LNCAP (cell line): ENCODE data around the gene HDAC9.

Source experiments
- TF ChIP-seq, protein P1 (sequence below): fragments of 450-650 bp; IDR thresholded peaks from 2 replicates; pipeline ENCODE4 v1.5.1; 2017; ENCODE audit warnings: mild to moderate bottlenecking

Gene HDAC9

DNA sequence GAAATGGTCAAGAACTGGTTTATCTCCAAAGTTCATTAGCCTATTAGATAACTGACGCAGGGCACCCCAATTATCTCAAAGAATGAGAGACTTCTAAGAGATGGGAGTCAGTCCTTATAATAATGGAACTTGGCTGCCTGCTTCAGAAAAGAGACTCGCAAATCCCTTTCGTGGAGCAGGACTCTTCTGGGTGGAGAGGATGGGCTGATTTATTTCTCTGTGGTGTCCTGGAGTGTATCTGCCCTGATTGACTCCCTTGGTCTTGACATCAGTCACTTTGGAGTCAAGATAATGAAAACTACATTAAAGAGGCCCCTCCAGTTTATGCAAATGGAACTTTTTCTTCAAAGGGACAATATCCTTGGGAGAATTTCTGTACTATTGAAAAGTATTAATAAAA is 198.9 kb downstream of the HDAC9 start:
- TF ChIP-seq, protein P1, sequence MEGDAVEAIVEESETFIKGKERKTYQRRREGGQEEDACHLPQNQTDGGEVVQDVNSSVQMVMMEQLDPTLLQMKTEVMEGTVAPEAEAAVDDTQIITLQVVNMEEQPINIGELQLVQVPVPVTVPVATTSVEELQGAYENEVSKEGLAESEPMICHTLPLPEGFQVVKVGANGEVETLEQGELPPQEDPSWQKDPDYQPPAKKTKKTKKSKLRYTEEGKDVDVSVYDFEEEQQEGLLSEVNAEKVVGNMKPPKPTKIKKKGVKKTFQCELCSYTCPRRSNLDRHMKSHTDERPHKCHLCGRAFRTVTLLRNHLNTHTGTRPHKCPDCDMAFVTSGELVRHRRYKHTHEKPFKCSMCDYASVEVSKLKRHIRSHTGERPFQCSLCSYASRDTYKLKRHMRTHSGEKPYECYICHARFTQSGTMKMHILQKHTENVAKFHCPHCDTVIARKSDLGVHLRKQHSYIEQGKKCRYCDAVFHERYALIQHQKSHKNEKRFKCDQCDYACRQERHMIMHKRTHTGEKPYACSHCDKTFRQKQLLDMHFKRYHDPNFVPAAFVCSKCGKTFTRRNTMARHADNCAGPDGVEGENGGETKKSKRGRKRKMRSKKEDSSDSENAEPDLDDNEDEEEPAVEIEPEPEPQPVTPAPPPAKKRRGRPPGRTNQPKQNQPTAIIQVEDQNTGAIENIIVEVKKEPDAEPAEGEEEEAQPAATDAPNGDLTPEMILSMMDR: no peak

DNA sequence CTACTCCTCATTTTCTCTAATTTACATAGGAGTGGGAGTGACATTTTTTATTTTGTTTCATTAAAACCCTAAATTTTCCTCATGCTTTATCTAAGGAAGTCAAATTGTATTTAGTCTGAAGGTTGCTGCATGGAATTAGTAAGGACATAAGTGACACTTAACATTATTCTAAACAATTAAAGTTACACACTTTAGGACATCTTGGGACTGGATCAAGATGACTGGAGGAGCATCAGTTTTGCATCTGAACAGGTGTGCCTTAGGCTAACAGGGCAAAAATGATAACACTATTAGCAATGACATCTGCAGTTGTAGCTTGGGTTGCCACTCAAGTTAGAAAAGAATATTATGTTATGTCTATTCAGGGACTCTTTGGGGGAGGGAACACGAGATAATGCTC is 199.4 kb downstream of the HDAC9 start:
- TF ChIP-seq, protein P1: no peak

DNA sequence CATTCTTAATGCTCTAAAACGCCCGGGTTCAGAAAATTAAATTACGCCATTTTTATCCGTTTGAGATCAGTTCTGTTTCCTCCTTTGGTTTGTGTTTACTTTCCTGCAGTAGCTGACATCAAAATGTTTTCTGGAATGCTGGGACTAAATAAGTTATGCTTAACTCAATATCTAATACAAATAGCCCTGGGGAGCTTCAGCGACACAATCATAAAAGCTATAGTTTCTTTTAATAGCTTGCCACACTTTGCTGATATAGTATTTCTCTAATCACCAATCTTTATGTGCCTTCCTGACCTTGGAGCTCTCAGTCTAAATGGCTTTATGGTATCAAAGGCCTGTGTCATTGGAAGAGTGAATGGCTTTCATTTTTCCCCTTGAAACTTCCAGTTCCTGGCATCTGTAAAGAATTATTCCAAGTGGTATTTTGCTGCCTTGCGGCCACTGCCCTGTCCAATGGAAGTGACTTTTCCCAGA is 202.7 kb downstream of the HDAC9 start:
- TF ChIP-seq, protein P1: no peak

DNA sequence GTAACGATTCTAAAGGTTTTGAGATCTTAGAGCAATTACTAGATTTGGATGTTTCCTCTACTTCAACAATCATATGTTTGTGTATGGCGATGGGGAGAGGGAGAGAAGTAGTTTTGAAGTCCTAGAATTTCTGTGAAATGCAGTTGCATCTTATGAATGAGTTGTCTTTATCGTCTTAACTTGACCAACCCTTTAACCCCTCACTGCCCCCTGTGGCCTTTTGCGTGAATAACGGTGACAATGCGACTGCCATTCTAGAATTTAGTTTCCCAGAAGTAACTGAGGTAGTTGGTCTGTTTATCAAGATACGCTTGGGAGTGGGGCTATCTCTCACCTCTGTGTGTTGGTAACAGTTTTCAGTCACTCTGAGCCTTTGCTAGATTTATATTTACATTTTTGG is 204.6 kb downstream of the HDAC9 start:
- TF ChIP-seq, protein P1: peak; percentile 24; the same call in 1 of the 2 replicates

DNA sequence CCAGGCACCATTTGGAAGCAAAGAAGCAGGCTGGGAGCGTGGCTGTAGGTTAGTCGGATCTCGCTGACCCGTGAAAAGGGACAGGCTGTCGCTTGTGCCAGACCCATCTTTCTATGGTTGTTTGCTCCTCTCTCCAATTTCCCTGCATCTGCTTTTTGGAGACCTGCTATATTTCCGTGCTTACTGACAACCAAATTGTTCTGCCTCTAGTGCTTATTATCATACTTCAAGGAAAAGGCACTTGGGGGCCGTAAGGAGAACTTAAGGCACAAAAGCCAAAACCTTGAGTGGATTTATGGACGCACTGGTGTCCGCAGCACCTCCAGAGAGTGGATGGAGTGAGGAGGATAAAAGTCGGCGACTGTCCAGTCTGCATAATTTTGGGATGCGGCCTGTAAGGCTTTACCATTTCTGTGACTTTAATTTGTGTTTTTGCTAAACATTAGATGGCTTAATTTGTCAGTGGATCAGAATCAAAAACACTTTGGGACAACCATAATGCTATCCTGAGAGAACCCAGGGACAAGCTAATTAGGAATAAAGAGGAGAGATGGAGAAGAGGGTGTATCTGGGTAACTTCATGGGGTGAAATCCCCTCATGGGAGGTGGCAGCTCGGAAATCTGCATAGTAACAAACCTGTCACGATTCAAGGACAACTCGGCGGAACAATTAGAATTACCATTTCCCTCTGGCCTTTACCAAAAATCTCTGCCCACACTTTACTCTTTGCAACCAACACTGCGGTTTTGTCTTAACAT is 206.7 kb downstream of the HDAC9 start:
- TF ChIP-seq, protein P1: no peak

DNA sequence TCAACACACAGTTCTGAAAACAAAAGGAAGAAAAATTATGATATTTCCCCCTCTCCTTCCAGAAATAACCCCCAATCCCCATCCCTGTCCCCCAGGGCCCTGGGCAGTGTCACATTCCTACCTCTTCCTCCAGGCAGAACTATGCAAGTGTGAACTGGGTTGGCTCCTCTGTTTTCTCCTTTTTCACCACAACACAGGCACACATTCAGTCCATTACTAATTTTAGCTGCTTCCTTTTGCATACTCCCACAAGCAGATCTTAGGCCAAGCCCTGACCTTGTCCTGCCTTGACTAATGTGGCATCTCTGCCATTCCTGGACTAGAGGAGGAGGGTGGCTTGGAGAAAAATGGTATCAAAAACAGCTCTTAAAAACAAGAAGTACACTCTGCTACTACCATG is 208.1 kb downstream of the HDAC9 start:
- TF ChIP-seq, protein P1: no peak

DNA sequence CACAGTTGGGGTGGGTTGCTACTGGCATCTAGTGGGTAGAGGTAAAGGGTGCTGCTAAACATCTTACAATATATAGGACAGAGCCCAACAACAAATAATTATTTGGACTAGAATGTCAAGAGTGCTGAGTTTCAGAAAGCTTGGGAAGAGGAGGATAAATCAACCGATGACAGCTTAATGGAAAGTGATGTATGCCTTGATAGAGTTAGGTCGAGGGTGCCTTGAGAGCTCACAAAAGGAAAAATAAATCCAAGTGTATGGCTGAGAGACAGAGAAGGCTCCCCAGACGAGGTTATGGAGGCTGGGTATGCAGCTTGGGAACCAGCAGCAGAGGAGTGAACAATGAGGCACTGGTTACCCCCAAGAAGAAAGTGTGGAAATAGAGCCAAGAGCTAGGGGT is 211.1 kb downstream of the HDAC9 start:
- TF ChIP-seq, protein P1: no peak
